ENCODE data around the gene CNTD1. TPM values are rescaled to one million over a fixed set of nuclear protein-coding genes. Genes with fewer than 3 reads are reported as not detected.
A peak's percentile ranks its signal among the peaks of the same experiment; 100 is the strongest.
"Not testable (repeated sequence)": the region's sequence is repeated elsewhere in the genome, so short reads cannot be mapped to it uniquely, and the experiment has no call there.

CNTD1 gene
- total RNA-seq, 1 experiment from 2014 or later = not detected

GRCh38 chr17:42760652-42761581 lies 37.7 kb upstream of the CNTD1 start, which contains the start of gene RAMP2:
RAMP2 (plus strand) TSS chr17:42761227; CDS start chr17:42761262, 35 bp downstream.
- Mint-ChIP-seq H3K4me1 (ENCODE audit: insufficient read depth, unreplicated experiment) (peaks cover 5% of the 10 kb centered on the region), H3K27me3 (ENCODE audit: insufficient read depth, unreplicated experiment) (peaks cover 20% of the 10 kb centered on the region), H3K36me3 (ENCODE audit: insufficient read depth, unreplicated experiment) (no peaks in the 10 kb centered on the region), H3K9me3 (ENCODE audit: unreplicated experiment) (no peaks in the 10 kb centered on the region), H3K27ac (ENCODE audit: low read depth, unreplicated experiment) (no peak within 1 kb of the TSS), H3K4me3 (ENCODE audit: unreplicated experiment) (no peak within 1 kb of the TSS)
- ChIA-PET CTCF (interaction anchor here (0.8 to 1.4 kb wide), 5 partner anchors 10 to 231 kb away, joined by 3 to 12 read pairs (median 5); partner anchors contain the start of gene PSMC3IP), POLR2A (interaction anchor here (1.0 kb wide), 2 partner anchors 12 to 37 kb away, joined by 3 to 5 read pairs; partner anchors contain the start of genes COA3 and VPS25)
- intact Hi-C loops (cut with micrococcal nuclease) = no loop called here
- BruUV-seq (replicated peaks) = no TSS peak
- no peak for TF ChIP-seq CTCF (IDR thresholded peaks at IDR 0.05; ENCODE audit: unreplicated experiment)
- DNase-seq (ENCODE audit: unreplicated experiment) = no peak

GRCh38 chr17:42761638-42762037 lies 37.0 kb upstream of the CNTD1 start:
- ChIA-PET CTCF (interaction anchor here (0.6 to 1.3 kb wide), 3 partner anchors 31 to 110 kb away, joined by 3 to 7 read pairs (median 5); no protein-coding TSS in a partner anchor), POLR2A (no interaction called here)
- Mint-ChIP-seq H3K9me3 (ENCODE audit: unreplicated experiment) (no peaks in the 10 kb centered on the region), H3K4me1 (ENCODE audit: insufficient read depth, unreplicated experiment) (peaks cover 5% of the 10 kb centered on the region), H3K4me3 (ENCODE audit: unreplicated experiment) (no peak overlapping the region), H3K27ac (ENCODE audit: low read depth, unreplicated experiment) (no peak overlapping the region), H3K36me3 (ENCODE audit: insufficient read depth, unreplicated experiment) (no peaks in the 10 kb centered on the region), H3K27me3 (ENCODE audit: insufficient read depth, unreplicated experiment) (peaks cover 20% of the 10 kb centered on the region)
- intact Hi-C loops (cut with micrococcal nuclease) = loop anchor here (2.0 kb wide), 2 partner anchors 17 to 183 kb away; partner anchors contain the start of gene EZH1
- no peak for TF ChIP-seq CTCF (IDR thresholded peaks at IDR 0.05; ENCODE audit: unreplicated experiment)
- BruUV-seq (replicated peaks) = no TSS peak
- no peak for DNase-seq (ENCODE audit: unreplicated experiment)

- Mint-ChIP-seq H3K4me3 (ENCODE audit: unreplicated experiment) (no peak overlapping the region), H3K27me3 (ENCODE audit: insufficient read depth, unreplicated experiment) (no peaks in the 10 kb centered on the region), H3K4me1 (ENCODE audit: insufficient read depth, unreplicated experiment) (peaks cover 5% of the 10 kb centered on the region), H3K36me3 (ENCODE audit: insufficient read depth, unreplicated experiment) (no peaks in the 10 kb centered on the region), H3K27ac (ENCODE audit: low read depth, unreplicated experiment) (no peak overlapping the region), H3K9me3 (ENCODE audit: unreplicated experiment) (no peaks in the 10 kb centered on the region)
- intact Hi-C loops (cut with micrococcal nuclease) = no loop called here
- no TSS peak for BruUV-seq (replicated peaks)
- ChIA-PET CTCF (interaction anchor here (0.7 to 1.0 kb wide), 3 partner anchors 16 to 187 kb away, joined by 3 to 5 read pairs (median 4); no protein-coding TSS in a partner anchor), POLR2A (interaction anchor here (0.7 kb wide), 1 partner anchor 20 kb away, joined by 3 read pairs; no protein-coding TSS in a partner anchor)
- TF ChIP-seq CTCF (IDR thresholded peaks at IDR 0.05; ENCODE audit: unreplicated experiment) = no peak
- peak; percentile 60 for DNase-seq (ENCODE audit: unreplicated experiment)
Measured at GRCh38 chr17:42766124-42766523, 32.5 kb upstream of the CNTD1 start.

GRCh38 chr17:42767512-42767911 lies 31.1 kb upstream of the CNTD1 start:
- no peaks in the 10 kb centered on the region for H3K36me3 Mint-ChIP-seq (ENCODE audit: insufficient read depth, unreplicated experiment)
- intact Hi-C loops (cut with micrococcal nuclease) = no loop called here
- no peak overlapping the region for H3K4me3 Mint-ChIP-seq (ENCODE audit: unreplicated experiment)
- no peak for DNase-seq (ENCODE audit: unreplicated experiment)
- BruUV-seq (replicated peaks) = no TSS peak
- TF ChIP-seq CTCF (IDR thresholded peaks at IDR 0.05; ENCODE audit: unreplicated experiment) = no peak
- no peaks in the 10 kb centered on the region for H3K9me3 Mint-ChIP-seq (ENCODE audit: unreplicated experiment)
- H3K27me3 Mint-ChIP-seq (ENCODE audit: insufficient read depth, unreplicated experiment) = no peaks in the 10 kb centered on the region
- CTCF ChIA-PET = no interaction called here
- POLR2A ChIA-PET = interaction anchor here (0.6 kb wide), 1 partner anchor 349 kb away, joined by 3 read pairs; no protein-coding TSS in a partner anchor
- peaks cover 5% of the 10 kb centered on the region for H3K4me1 Mint-ChIP-seq (ENCODE audit: insufficient read depth, unreplicated experiment)
- no peak overlapping the region for H3K27ac Mint-ChIP-seq (ENCODE audit: low read depth, unreplicated experiment)

GRCh38 chr17:42768006-42768405 lies 30.7 kb upstream of the CNTD1 start:
- H3K27me3 Mint-ChIP-seq (ENCODE audit: insufficient read depth, unreplicated experiment); H3K9me3 Mint-ChIP-seq (ENCODE audit: unreplicated experiment); H3K4me1 Mint-ChIP-seq (ENCODE audit: insufficient read depth, unreplicated experiment); DNase-seq (ENCODE audit: unreplicated experiment); POLR2A ChIA-PET; H3K27ac Mint-ChIP-seq (ENCODE audit: low read depth, unreplicated experiment); intact Hi-C loops (cut with micrococcal nuclease); H3K36me3 Mint-ChIP-seq (ENCODE audit: insufficient read depth, unreplicated experiment); H3K4me3 Mint-ChIP-seq (ENCODE audit: unreplicated experiment); BruUV-seq (replicated peaks); CTCF ChIA-PET: not testable (repeated sequence)

GRCh38 chr17:42769964-42770363 lies 28.7 kb upstream of the CNTD1 start:
- H3K9me3 Mint-ChIP-seq (ENCODE audit: unreplicated experiment); H3K27me3 Mint-ChIP-seq (ENCODE audit: insufficient read depth, unreplicated experiment); BruUV-seq (replicated peaks); POLR2A ChIA-PET; H3K27ac Mint-ChIP-seq (ENCODE audit: low read depth, unreplicated experiment); intact Hi-C loops (cut with micrococcal nuclease); H3K36me3 Mint-ChIP-seq (ENCODE audit: insufficient read depth, unreplicated experiment); H3K4me3 Mint-ChIP-seq (ENCODE audit: unreplicated experiment); DNase-seq (ENCODE audit: unreplicated experiment): not testable (repeated sequence)
- H3K4me1 Mint-ChIP-seq (ENCODE audit: insufficient read depth, unreplicated experiment) = peaks cover 14% of the 10 kb centered on the region
- CTCF ChIA-PET = interaction anchor here (0.5 to 0.6 kb wide), 3 partner anchors 19 to 142 kb away, joined by 3 read pairs; no protein-coding TSS in a partner anchor

Measured in MCF 10A (cell line).